ENCODE data around the gene C21orf91.
"Not testable (repeated sequence)": the region's sequence is repeated elsewhere in the genome, so short reads cannot be mapped to it uniquely, and the experiment has no call there.

C21orf91 gene

GRCh38 chr21:17775431-17776126, 43.6 kb downstream of the C21orf91 start:
- DNase-seq = peak; percentile 52 to 64

GRCh38 chr21:17775021-17775420, 44.1 kb downstream of the C21orf91 start:
- DNase-seq = not testable (repeated sequence)

- DNase-seq = no peak
These were observed 49.7 kb downstream of the C21orf91 start for GRCh38 chr21:17769447-17769845.

GRCh38 chr21:17768840-17769446, 50.2 kb downstream of the C21orf91 start:
- DNase-seq = no peak

- no peak for DNase-seq
These were observed 53.9 kb downstream of the C21orf91 start for GRCh38 chr21:17765207-17765606.

GRCh38 chr21:17763288-17764037, 55.7 kb downstream of the C21orf91 start:
- DNase-seq = no peak

GRCh38 chr21:17759511-17760178, 59.5 kb downstream of the C21orf91 start:
- no peak for DNase-seq

- DNase-seq = no peak
These were observed 60.5 kb downstream of the C21orf91 start for GRCh38 chr21:17758683-17759082.

- no peak for DNase-seq
These were observed 61.5 kb downstream of the C21orf91 start for GRCh38 chr21:17757671-17758070.

GRCh38 chr21:17753736-17754135, 65.4 kb downstream of the C21orf91 start:
- DNase-seq = no peak

- no peak for DNase-seq
These were observed 67.0 kb downstream of the C21orf91 start for GRCh38 chr21:17752171-17752570.

- DNase-seq = no peak
These were observed 72.2 kb downstream of the C21orf91 start for GRCh38 chr21:17746920-17747319.

- DNase-seq = no peak
These were observed 74.1 kb downstream of the C21orf91 start for GRCh38 chr21:17745086-17745485.

GRCh38 chr21:17742940-17743592, 76.1 kb downstream of the C21orf91 start:
- no peak for DNase-seq

- DNase-seq = no peak
These were observed 77.0 kb downstream of the C21orf91 start for GRCh38 chr21:17742181-17742580.

All from activated CD4-positive, alpha-beta T cell treated with anti-CD3 and anti-CD28 coated beads, Interleukin-2, amount 50 U/mL, for 48 hours (primary cell).